H54 (cell line): ENCODE data around the gene NTM.
A peak's percentile ranks its signal among the peaks of the same experiment; 100 is the strongest.

ENCODE experiments used
- DNase-seq: peaks from one replicate; pipeline ENCODE4 v3.0.0; 2011; ENCODE audit warnings: low spot score, mixed read lengths; ENCODE audit not compliant: insufficient read length
- FAIRE-seq: peaks from 3 replicates; lab custom pipeline; 2011; peaks lifted over from hg19 to GRCh38; lab: Jason Lieb, UNC
- POLR2A ChIP-seq: IDR thresholded peaks from 2 replicates; pipeline ENCODE4 v1.6.1; 2011; ENCODE audit warnings: low read depth, mild to moderate bottlenecking, low read length

NTM gene

GRCh38 chr11:132123449-132123848 is 753.0 kb downstream of the NTM start:
- TF ChIP-seq POLR2A: no peak
- DNase-seq: no peak
- FAIRE-seq: no peak

DNA sequence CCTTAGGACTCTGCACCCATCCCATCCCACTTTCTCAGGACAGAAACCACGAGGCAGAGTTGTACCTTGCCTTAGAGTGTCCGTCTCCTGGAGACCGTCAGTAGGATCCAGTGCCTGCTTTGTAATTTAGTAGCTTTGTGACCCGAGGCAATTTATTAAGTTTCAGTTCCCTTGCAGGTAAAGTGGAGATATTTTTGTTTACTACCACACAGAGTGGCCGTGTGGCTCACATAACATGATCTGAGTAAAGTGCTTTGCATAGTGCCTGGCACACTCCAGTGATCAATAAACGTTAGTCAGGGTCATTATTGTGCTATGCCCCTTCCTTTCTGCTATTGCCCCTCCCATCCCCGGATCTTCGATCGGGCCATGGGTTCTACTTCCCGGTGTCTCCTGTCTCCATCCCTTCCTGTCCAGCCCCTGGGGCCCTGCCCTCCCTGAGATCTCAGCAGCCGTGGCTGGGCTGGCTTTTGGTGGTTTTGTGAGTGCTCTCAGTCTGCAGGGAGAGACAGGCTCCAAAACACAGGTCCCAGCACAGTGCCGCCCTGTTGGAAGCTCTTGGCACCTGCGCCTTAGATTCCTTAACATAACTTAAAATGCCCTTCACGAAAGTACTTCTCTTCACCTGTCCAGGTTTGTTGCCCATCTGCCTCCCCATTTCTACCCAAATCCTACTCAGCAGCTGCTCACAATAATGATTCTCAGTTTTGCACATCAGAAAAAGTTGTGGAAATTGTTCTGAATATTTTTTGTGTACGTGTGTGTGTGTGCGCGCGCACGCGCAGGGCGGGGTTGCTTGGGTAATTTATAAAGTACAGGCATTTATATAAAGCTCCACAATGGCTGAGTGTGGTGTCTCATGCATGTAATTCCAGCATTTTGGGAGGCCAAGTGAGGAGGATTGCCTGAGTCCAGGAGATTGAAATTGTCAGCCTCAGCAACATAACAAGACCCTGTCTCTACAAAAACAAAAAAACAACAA is 753.7 kb downstream of the NTM start:
- no peak for TF ChIP-seq POLR2A
- no peak for DNase-seq
- no peak for FAIRE-seq

DNA sequence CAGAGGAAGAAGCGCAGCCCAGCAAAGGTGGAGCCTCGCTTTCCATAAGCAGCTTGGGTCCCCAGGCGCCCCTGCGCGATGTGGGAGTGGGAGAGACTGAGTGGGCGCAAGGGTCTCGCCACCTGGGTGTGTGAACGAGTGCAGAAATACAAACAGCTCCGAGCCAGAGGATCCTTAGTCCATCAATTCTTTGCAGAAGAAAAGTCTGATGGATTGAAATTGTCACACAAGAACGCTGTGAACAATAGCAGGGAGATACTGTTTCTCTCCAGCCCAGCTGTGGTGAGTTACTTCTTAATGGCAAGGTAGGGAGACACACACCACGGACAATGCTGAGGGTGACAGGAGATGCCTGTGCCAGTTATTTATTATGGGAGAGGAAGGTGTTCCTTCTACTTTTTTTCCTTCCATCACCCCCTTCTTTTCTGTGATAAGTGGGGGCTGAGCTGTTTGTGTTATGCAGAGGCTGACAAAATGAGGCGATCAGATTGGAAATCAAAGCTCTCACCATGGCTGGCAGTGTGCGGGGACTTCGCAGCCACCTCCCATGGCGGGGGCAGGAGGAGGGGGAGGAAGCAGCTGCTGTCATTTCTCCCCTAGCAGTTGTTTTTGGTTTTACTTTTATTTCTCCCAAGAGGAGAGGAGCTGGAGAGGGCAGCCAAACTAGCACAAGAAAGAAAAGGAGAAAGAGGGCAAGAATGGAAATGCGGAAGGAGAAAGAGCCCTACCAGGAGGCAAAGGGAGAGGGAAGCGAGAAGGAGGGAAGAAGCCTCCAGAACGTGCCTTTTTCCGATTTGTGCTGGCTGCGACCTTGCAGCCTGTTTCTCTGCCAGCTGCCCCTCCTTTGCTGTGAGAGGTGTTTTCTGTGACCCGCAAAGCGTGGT is 755.8 kb downstream of the NTM start:
- no peak for DNase-seq
- no peak for TF ChIP-seq POLR2A
- no peak for FAIRE-seq

DNA sequence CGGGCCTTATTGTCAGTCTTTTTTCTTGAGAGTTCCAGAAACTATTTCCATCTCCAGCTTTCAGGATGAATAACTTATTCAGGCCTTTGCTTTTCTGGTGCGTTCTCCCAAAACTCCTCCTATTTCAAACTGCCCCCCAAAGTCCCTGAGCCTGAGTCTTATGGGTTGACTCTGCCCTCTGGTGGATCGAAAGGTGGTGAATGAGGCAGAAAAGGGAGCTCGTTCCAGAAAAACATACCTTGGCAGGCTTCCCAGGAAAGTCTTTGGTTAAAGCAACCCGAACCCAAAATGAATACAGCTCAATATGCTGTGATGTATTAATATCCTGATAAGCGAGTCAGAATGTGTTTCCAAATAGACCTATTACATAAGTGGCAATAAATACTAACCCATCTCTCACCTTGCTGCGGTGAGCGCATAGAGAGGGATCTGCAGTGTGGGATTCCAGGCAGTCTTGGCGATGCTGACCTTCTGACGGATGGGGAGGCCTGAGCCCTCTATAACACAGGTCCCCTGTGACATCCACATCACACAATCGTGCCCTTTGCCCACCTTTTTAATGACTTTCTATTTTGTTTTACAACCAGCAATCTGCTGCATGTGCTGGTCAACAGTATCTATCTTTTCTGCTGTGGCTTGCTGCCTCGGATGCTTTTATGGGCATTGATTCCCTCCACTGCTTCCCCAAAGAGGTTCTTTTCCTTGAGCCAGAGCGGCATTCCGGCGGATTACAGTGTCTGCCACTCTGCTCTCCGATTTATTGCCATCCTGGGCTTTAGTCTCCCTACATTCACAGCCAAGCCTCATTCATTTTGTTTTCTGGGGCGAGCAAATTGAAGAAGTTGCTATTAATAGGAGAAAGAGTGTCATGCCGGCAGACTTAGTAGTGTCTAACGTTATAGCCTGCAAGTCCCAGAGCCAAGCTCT is 756.8 kb downstream of the NTM start:
- DNase-seq: peak; percentile 19
- TF ChIP-seq POLR2A: no peak
- no peak for FAIRE-seq

DNA sequence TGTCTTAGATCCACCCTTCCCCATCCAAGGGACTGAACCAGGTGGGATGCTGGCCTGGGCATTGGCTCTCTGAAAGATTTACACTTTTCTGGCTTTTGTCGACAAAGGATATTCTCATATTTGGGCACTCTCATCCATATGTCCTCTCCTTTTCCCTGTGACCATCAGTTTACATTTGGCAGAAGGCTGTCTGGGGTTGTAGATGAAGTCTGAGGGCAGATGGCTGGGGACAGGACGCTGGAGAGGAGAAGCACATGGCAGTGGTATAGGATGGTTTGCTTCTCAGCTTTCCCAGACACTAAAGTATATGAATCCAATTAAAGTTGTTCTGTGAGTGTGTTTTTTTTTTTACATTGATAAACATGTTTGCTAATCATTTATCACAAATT is 757.5 kb downstream of the NTM start:
- FAIRE-seq (no peak), DNase-seq (no peak)
- no peak for TF ChIP-seq POLR2A

GRCh38 chr11:132131047-132131446 is 760.6 kb downstream of the NTM start:
- TF ChIP-seq POLR2A: no peak
- FAIRE-seq (no peak), DNase-seq (no peak)

DNA sequence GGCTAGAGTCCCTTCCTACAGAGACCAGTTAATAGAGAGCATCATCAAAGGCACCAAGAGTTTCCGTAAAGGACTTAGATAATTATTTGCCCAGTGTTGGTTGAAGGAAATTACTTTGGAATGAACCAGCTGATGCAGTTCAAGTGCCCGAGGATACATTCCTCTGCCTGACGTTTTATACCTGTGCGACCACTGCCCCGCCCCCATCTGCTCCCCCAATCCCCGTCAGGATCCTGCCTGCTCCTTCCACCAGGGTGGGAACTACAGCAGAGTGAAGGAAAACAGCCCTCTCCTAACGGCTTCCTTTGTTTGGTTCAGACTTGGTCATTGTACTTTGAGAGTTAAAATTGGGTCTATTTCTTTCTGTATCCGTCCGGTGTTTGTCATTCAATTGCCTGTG is 761.5 kb downstream of the NTM start:
- TF ChIP-seq POLR2A: no peak
- FAIRE-seq (no peak), DNase-seq (no peak)

DNA sequence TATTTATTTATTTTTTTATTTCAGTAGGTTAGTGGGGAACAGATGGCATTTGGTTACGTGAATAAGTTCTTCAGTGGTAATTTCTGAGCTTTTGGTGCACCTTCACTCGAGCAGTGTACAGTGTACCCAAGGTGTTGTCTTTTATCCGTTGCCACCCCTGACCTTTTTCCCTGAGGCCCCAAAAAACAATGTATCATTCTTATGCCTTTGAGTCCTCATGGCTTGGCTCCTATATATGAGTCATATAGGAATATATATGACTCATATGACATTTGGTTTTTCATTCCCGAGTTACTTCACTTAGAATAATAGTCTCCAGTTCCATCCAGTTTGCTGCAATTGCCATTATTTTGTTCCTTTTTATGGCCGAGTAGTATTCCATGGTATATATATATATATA is 763.9 kb downstream of the NTM start:
- FAIRE-seq (no peak), DNase-seq (no peak)
- no peak for TF ChIP-seq POLR2A

DNA sequence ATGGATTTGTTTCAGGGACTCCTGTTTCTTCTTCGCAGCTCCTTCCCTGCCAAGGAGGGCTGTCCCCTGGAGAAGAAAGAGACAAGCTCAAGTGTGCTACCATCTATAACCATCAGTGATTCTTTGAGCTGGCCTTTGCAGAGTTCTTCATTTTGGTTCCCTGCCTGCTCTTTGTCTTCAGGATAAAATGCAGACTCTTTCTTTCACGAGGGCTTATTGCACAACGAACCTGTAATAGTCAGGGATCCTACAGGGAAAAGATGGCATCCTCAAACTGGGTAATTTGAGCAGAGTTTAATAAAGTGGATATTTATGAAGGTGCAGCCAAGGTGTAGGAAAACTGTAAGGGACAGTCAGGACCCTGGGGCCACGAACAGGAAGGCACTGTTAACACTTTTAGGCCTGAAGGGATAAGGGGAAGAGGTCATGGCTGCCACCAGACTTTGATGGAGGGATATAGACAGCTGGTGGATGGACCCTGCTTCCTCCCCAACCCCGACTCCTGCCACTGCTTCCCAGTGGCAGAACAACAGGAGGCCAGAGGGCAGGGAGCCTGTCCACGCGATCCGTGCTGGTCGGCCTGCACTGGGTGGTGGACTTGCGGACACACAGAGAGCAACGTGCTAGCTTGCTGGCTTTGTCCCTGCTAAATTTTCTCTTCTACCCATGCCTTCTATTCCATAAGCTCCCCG is 767.0 kb downstream of the NTM start:
- no peak for FAIRE-seq
- TF ChIP-seq POLR2A: no peak
- no peak for DNase-seq

- no peak for TF ChIP-seq POLR2A
- DNase-seq: no peak
- FAIRE-seq: no peak
Measured at GRCh38 chr11:132137981-132138313, 767.5 kb downstream of the NTM start.

DNA sequence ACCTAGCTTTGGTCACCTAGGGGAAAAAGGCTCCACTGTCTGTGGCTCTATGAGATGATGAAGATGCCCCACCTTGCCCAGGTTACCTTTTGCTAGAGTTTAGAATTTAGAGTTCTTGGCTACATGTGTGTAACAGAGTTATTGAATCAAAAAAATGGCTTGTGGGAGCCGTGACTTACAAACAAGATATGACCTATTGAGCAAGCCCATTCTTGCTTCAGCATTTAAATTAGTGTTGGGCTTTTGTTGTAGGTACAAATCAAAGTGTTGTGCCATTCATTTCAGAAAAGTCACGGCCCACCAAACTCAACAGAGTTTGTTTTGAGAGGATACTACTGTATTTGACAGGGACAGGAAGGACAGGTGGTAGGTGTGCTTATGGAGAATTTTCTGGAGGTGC is 768.8 kb downstream of the NTM start:
- FAIRE-seq (no peak), DNase-seq (no peak)
- no peak for TF ChIP-seq POLR2A

GRCh38 chr11:132140056-132140455 is 769.6 kb downstream of the NTM start:
- FAIRE-seq: no peak

DNA sequence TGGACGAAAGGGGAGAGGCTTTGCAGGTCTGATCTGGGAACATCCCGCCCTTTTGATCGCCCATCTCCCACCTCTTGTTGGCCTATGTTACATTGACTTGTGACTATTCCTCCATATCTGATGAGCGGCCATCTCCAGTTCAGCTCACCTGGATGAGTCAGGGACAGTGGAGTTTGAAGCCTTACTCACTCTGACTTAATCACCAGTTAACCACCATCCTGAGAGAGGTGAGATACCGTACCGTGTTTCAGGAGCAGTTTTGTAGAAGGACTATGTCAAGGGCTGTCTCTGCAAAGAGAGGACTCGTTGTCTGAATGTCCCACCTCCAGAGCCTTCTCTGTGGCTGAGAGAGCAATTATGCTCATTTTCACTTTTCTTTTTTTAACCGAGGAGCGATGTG is 771.7 kb downstream of the NTM start:
- no peak for TF ChIP-seq POLR2A
- DNase-seq (no peak), FAIRE-seq (no peak)

More at GRCh38 chr11:132140056-132140455, 769.6 kb downstream of the NTM start:
- no peak for TF ChIP-seq POLR2A
- DNase-seq: no peak
